H1 (cell line): Measurements from ENCODE around the gene ACTBL2. TPM values are rescaled to one million over a fixed set of nuclear protein-coding genes. Genes with fewer than 3 reads are reported as not detected.

Source experiments
- CTCF ChIA-PET: fragments of 300-600 bp; sonication (Branson Sonifier 250); formaldehyde crosslinking; loops from one replicate; lab custom pipeline; 2021; ENCODE audit not compliant: partially characterized antibody; lab: Charles Lee
- POLR2A ChIA-PET: fragments of 300-600 bp; sonication (Branson Sonifier 250); formaldehyde crosslinking; loops from one replicate; lab custom pipeline; 2021; ENCODE audit warnings: inconsistent platforms; ENCODE audit not compliant: partially characterized antibody; lab: Charles Lee
- DNase-seq, 2 experiments: peaks; one replicate each; pipeline versions ENCODE4 v3.0.0 to v3.0.0-alpha.2; 2010 to 2022; ENCODE audit warnings: low spot score in 2 of 2, low read depth in 1 of 2, mixed read lengths in 1 of 2
- FAIRE-seq: peaks from 2 replicates; lab custom pipeline; 2011; peaks lifted over from hg19 to GRCh38; lab: Jason Lieb, UNC
- H2AFZ ChIP-seq: 2 replicates; pipeline ENCODE4 v1.8.1; 2012; ENCODE audit warnings: low read length, inconsistent platforms
- H2AK5ac ChIP-seq: 2 replicates; pipeline ENCODE4 v1.6.1; 2013; ENCODE audit warnings: low read depth, low read length
- H2BK120ac ChIP-seq: replicated peaks from 2 replicates; pipeline ENCODE3; 2013; ENCODE audit warnings: low read depth, low read length, inconsistent platforms
- H2BK12ac ChIP-seq: 2 replicates; pipeline ENCODE4 v1.6.1; 2013; ENCODE audit warnings: low read depth, low read length
- H2BK15ac ChIP-seq: 2 replicates; pipeline ENCODE4 v1.6.1; 2013; ENCODE audit warnings: low read length
- H2BK20ac ChIP-seq: 2 replicates; pipeline ENCODE4 v1.6.1; 2013; ENCODE audit warnings: low read length
- H2BK5ac ChIP-seq: 2 replicates; pipeline ENCODE4 v1.6.1; 2013; ENCODE audit warnings: low read depth, low read length
- H3K14ac ChIP-seq: 2 replicates; pipeline ENCODE4 v1.6.1; 2013; ENCODE audit warnings: inconsistent platforms; ENCODE audit not compliant: insufficient read length
- H3K18ac ChIP-seq: 2 replicates; pipeline ENCODE4 v1.6.1; 2013; ENCODE audit warnings: low read length; ENCODE audit errors: extremely low read depth
- H3K23ac ChIP-seq: 2 replicates; pipeline ENCODE4 v1.6.1; 2013; ENCODE audit warnings: inconsistent platforms; ENCODE audit not compliant: insufficient read length
- H3K23me2 ChIP-seq: 2 replicates; pipeline ENCODE4 v1.6.1; 2013; ENCODE audit warnings: low read depth, low read length
- H3K27ac ChIP-seq: 2 replicates; pipeline ENCODE4 v1.6.1; 2011; ENCODE audit warnings: low read depth, low read length, inconsistent platforms
- H3K27me3 ChIP-seq, 4 experiments: replicated peaks in 1 of 4; 1 replicate in 1 of 4; 2 replicates in 3 of 4; pipeline versions ENCODE4 v1.6.1 to v1.8.1; 2011 to 2013; ENCODE audit warnings: low read length in 3 of 4, mild to moderate bottlenecking in 3 of 4, inconsistent platforms in 2 of 4, mixed read lengths in 2 of 4, moderate library complexity in 1 of 4; ENCODE audit not compliant: control insufficient read depth in 3 of 4, insufficient read depth in 3 of 4; ENCODE audit errors: extremely low read depth in 1 of 4
- H3K36me3 ChIP-seq, 4 experiments: 2 replicates each; pipeline versions ENCODE4 v1.6.1 to v1.8.1; 2011 to 2013; ENCODE audit warnings: mild to moderate bottlenecking in 4 of 4, low read length in 3 of 4, moderate library complexity in 2 of 4, control low read depth in 1 of 4, inconsistent platforms in 1 of 4; ENCODE audit not compliant: insufficient read depth in 4 of 4, control insufficient read depth in 2 of 4
- H3K4ac ChIP-seq: replicated peaks from 2 replicates; pipeline ENCODE3; 2013; ENCODE audit warnings: low read length, low read depth, mixed read lengths, inconsistent platforms; ENCODE audit not compliant: insufficient read length
- H3K4me1 ChIP-seq, 4 experiments: replicated peaks in 1 of 4; 1 replicate in 1 of 4; 2 replicates in 3 of 4; pipeline versions ENCODE4 v1.6.1 to v1.8.1; 2011 to 2013; ENCODE audit warnings: low read length in 3 of 4, inconsistent platforms in 2 of 4, mixed read lengths in 1 of 4; ENCODE audit not compliant: insufficient read depth in 4 of 4, control insufficient read depth in 3 of 4
- H3K4me2 ChIP-seq, 2 experiments: 2 replicates each; pipeline versions ENCODE4 v1.6.1 to v1.8.1; 2011 to 2013; ENCODE audit warnings: low read depth in 2 of 2, low read length in 2 of 2, control low read depth in 1 of 2, inconsistent platforms in 1 of 2, mild to moderate bottlenecking in 1 of 2; ENCODE audit not compliant: insufficient read depth in 1 of 2
- H3K4me3 ChIP-seq, 4 experiments: fragments of 200-600, 300-600 bp in 1 of 4; sonication (generic), shearing (Covaris generic), sonication (Bioruptor Twin) in 1 of 4; 2 replicates each; pipeline versions ENCODE4 v1.5.1 to v1.8.1; 2011 to 2016; ENCODE audit warnings: low read length in 4 of 4, low read depth in 3 of 4, control low read depth in 2 of 4, inconsistent platforms in 2 of 4, mild to moderate bottlenecking in 2 of 4, mixed read lengths in 1 of 4, moderate library complexity in 1 of 4; ENCODE audit not compliant: insufficient read depth in 2 of 4; ENCODE audit errors: extremely low read depth in 1 of 4
- H3K56ac ChIP-seq: replicated peaks from 2 replicates; pipeline ENCODE3; 2013; ENCODE audit warnings: low read depth, mild to moderate bottlenecking, mixed read lengths, low read length, inconsistent platforms; ENCODE audit not compliant: insufficient read length
- H3K79me1 ChIP-seq: 2 replicates; pipeline ENCODE4 v1.6.1; 2013; ENCODE audit warnings: low read depth, low read length, control low read depth
- H3K79me2 ChIP-seq, 2 experiments: 2 replicates each; pipeline versions ENCODE4 v1.6.1 to v1.8.1; 2012 to 2013; ENCODE audit warnings: low read length in 2 of 2, mild to moderate bottlenecking in 2 of 2, inconsistent platforms in 1 of 2; ENCODE audit not compliant: insufficient read depth in 2 of 2, control insufficient read depth in 1 of 2
- H3K9ac ChIP-seq, 4 experiments: replicated peaks in 1 of 4; 1 replicate in 1 of 4; 2 replicates in 3 of 4; pipeline versions ENCODE4 v1.6.1 to v1.8.1; 2011 to 2013; ENCODE audit warnings: low read depth in 3 of 4, low read length in 3 of 4, control low read depth in 2 of 4, mild to moderate bottlenecking in 2 of 4, moderate library complexity in 2 of 4, inconsistent platforms in 1 of 4; ENCODE audit errors: extremely low read depth in 1 of 4
- H3K9me3 ChIP-seq, 2 experiments: 2 replicates each; pipeline versions ENCODE4 v1.6.1 to v1.8.1; 2012 to 2013; ENCODE audit warnings: mild to moderate bottlenecking in 2 of 2, moderate library complexity in 2 of 2, control low read depth in 1 of 2, inconsistent platforms in 1 of 2, low read depth in 1 of 2, low read length in 1 of 2, mixed read lengths in 1 of 2; ENCODE audit not compliant: insufficient read depth in 2 of 2
- H4K20me1 ChIP-seq, 2 experiments: replicated peaks in 1 of 2; 2 replicates each; pipeline versions ENCODE3 to v1.8.1; 2011 to 2013; ENCODE audit warnings: inconsistent platforms in 2 of 2, low read length in 2 of 2, mild to moderate bottlenecking in 1 of 2; ENCODE audit not compliant: insufficient read depth in 2 of 2, control insufficient read depth in 1 of 2
- H4K5ac ChIP-seq: 2 replicates; pipeline ENCODE4 v1.6.1; 2013; ENCODE audit warnings: low read length, low read depth, mixed read lengths, inconsistent platforms; ENCODE audit not compliant: insufficient read length
- H4K8ac ChIP-seq: 2 replicates; pipeline ENCODE4 v1.8.0; 2013; ENCODE audit warnings: mild to moderate bottlenecking, moderate library complexity, low read length, inconsistent platforms; ENCODE audit not compliant: insufficient read depth; ENCODE audit errors: extremely low read depth
- H4K91ac ChIP-seq: replicated peaks from 2 replicates; pipeline ENCODE3; 2013; ENCODE audit warnings: low read length, mixed read lengths, inconsistent platforms; ENCODE audit not compliant: insufficient read length
- CHD1 ChIP-seq: IDR thresholded peaks from 2 replicates; pipeline ENCODE4 v1.6.1; 2012; ENCODE audit warnings: low read depth, low read length, improper control_type of control experiment
- NANOG ChIP-seq: IDR thresholded peaks from 2 replicates; pipeline ENCODE4 v1.6.1; 2011; ENCODE audit warnings: low read length, low read depth, mild to moderate bottlenecking, inconsistent platforms; ENCODE audit not compliant: insufficient read depth, poor library complexity, severe bottlenecking
- POU5F1 ChIP-seq: IDR thresholded peaks from 2 replicates; pipeline ENCODE4 v1.6.1; 2011; ENCODE audit warnings: low read depth, mild to moderate bottlenecking, low read length, moderate library complexity
- RXRA ChIP-seq: IDR thresholded peaks from 2 replicates; pipeline ENCODE4 v1.6.1; 2011; ENCODE audit warnings: low read depth, mild to moderate bottlenecking, low read length, moderate library complexity; ENCODE audit not compliant: insufficient read depth
- WGBS, 2 experiments: shearing (Covaris generic) in 1 of 2; methylation state at CpG; one replicate each; pipeline versions ENCODE4 v1.1.6 to v1.1.7; 2013 to 2015; ENCODE audit warnings: low lambda C conversion rate in 2 of 2, mixed read lengths in 2 of 2, inconsistent platforms in 1 of 2, low coverage in 1 of 2, missing lambda C conversion rate in 1 of 2; ENCODE audit not compliant: insufficient replicate concordance in 2 of 2, insufficient coverage in 1 of 2, insufficient read length in 1 of 2; ENCODE audit errors: extremely low coverage in 1 of 2, missing lambda C conversion rate in 1 of 2; 5-methylcytosine and 5-hydroxymethylcytosine counted together
- polyA plus RNA-seq, 7 experiments: library from polyadenylated mRNA; depleted of rRNA in 3 of 7; stranded (reverse) in 5 of 7; unstranded in 2 of 7; fragments of >200 nt in 5 of 7; fragments of 200-250 nt in 2 of 7; gene quantifications; 1 replicate in 5 of 7; 2 replicates in 1 of 7; 4 replicates in 1 of 7; pipeline versions ENCODE4 v1.2.1 to v1.2.3, GENCODE V29; 2011 to 2013; ENCODE audit warnings: missing spikeins in 2 of 7, mixed read lengths in 2 of 7
- total RNA-seq: library from RNA; stranded (reverse); fragmentation: NEBNext Ultra II Directional; extraction: Animal tissue kit (Norgen Biotek cat#: 25700); gene quantifications from 2 replicates; pipeline ENCODE4 v1.2.1, GENCODE V29; 2021

Gene ACTBL2
- total and polyA plus RNA-seq, 2 of the 8 experiments (the other 6 are each of a cell fraction or from before 2014, with no cell fraction given) = not detected

GRCh38 chr5:57509501-57510260 is 27.1 kb upstream of the ACTBL2 start:
- H4K5ac ChIP-seq = no peak overlapping the region
- TF ChIP-seq POU5F1 (no peak), RXRA (no peak), CHD1 (no peak), NANOG (no peak)

More at GRCh38 chr5:57509501-57510260, 27.1 kb upstream of the ACTBL2 start:
- WGBS, 2 experiments = 90% methylated on average over 3 of the region's 3 CpGs; no CpG with 5 or more reads in 1 of the 2 experiments
- DNase-seq = no peak
- Histone ChIP-seq H3K23ac (no peak overlapping the region), H3K4me2 (no peak overlapping the region), H4K91ac (no peak overlapping the region), H3K79me2 (no peaks in the 10 kb centered on the region), H2BK5ac (no peak overlapping the region), H2BK120ac (no peak overlapping the region), H2AK5ac (no peak overlapping the region), H3K9me3 (no peaks in the 10 kb centered on the region), H3K27me3 (no peaks in the 10 kb centered on the region), H3K4me1 (no peaks in the 10 kb centered on the region), H3K56ac (no peak overlapping the region), H3K4ac (no peak overlapping the region), H3K27ac (no peak overlapping the region), H2BK15ac (no peak overlapping the region), H2BK12ac (no peak overlapping the region), H4K20me1 (no peaks in the 10 kb centered on the region), H3K14ac (no peak overlapping the region), H3K79me1 (no peaks in the 10 kb centered on the region), H3K23me2 (no peaks in the 10 kb centered on the region), H3K4me3 (no peak overlapping the region), H3K36me3 (no peaks in the 10 kb centered on the region), H3K18ac (no peak overlapping the region), H2BK20ac (no peak overlapping the region), H3K9ac (no peak overlapping the region), H2AFZ (no peak overlapping the region), H4K8ac (no peak overlapping the region)
- CTCF ChIA-PET = interaction anchor here (1.3 to 1.9 kb wide), 2 partner anchors 140 to 375 kb away, joined by 3 to 5 read pairs; no protein-coding TSS in a partner anchor
- no peak for FAIRE-seq
- POLR2A ChIA-PET = no interaction called here
